ENCODE data around the gene LRRC4C.

LRRC4C gene

DNA sequence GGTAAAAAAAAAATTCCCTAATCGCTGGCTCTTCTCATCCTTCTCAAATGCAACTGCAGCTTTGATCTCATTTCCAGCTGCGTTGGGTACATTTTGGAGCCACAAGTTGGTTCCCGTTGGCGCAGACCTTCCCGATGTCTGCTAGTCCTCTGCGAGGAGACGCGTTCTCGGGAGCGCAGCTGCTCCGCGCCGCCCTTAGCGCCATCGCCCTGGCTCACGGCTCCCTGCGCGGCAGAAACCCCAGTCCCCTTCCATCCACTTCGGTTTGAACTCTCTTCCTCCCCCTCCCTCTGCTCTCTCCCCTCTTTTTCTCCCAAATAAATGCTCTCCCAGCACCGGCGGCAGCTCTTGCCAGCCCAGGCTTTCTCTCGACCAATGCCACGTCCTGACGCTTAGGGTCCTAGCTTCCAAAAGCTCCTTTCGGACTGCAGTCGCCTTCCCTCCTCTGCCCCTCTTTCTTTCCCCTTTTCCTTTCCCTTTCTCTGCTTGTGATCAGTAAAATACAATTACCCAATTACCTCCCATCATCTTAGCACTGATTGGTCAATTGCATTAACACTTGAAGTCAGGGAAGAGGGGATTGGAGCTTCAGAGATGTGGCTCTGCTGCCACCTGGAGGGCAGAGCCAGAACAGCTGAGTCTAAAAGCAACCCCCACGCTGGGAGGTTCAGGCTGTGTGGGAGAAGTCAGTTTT lies 1165.7 kb downstream of the LRRC4C start:
- peak overlapping the region; percentile 66 for H3K4me3 ChIP-seq (ENCODE audit: low read depth, low read length)

DNA sequence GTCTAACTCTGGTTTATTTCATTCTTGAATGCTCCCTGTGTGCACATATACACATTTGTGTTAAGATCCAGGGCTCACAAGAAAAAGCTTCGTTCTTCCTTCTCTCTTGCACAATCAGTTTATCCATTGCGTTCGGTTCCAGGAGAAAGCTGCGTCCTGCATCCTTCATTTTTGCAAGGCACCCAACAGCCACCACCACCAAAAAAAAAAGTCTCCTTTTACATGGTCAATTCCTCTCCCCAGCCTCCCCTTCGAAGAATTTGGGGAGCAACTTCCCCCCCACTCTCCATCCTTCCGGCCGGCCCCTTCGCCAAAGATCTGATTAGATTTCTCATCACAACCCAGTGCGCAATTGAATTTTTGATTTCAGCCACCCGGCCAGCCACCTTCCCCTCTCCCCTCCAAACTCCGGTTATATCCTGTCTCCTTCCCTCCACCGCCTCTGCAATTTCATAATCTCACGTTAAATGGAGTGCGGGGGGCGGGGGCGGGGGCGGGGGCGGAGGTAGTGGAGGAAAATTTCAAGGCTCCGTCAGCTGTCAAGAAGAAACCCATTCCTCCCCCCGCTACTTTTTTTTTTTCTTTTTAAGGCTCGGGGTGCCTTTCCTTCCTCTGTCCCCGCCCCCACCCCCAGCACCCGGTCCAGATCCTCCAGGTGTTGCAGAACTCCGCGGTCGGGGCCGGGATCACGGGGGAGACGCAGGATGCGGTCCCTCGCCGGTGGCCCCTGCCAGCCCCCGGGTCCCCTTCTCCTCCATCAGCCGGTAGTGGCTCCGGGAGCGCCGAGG lies 1166.5 kb downstream of the LRRC4C start:
- H3K4me3 ChIP-seq (ENCODE audit: low read depth, low read length), result peak overlapping the region; percentile 66
- TF ChIP-seq, protein P1, sequence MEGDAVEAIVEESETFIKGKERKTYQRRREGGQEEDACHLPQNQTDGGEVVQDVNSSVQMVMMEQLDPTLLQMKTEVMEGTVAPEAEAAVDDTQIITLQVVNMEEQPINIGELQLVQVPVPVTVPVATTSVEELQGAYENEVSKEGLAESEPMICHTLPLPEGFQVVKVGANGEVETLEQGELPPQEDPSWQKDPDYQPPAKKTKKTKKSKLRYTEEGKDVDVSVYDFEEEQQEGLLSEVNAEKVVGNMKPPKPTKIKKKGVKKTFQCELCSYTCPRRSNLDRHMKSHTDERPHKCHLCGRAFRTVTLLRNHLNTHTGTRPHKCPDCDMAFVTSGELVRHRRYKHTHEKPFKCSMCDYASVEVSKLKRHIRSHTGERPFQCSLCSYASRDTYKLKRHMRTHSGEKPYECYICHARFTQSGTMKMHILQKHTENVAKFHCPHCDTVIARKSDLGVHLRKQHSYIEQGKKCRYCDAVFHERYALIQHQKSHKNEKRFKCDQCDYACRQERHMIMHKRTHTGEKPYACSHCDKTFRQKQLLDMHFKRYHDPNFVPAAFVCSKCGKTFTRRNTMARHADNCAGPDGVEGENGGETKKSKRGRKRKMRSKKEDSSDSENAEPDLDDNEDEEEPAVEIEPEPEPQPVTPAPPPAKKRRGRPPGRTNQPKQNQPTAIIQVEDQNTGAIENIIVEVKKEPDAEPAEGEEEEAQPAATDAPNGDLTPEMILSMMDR (IDR thresholded peaks at IDR 0.05; ENCODE audit: low read depth, low read length), result no peak

More for the DNA sequence above, 1165.7 kb downstream of the LRRC4C start:
- TF ChIP-seq, protein P1 (IDR thresholded peaks at IDR 0.05; ENCODE audit: low read depth, low read length), result peak; percentile 93

DNA sequence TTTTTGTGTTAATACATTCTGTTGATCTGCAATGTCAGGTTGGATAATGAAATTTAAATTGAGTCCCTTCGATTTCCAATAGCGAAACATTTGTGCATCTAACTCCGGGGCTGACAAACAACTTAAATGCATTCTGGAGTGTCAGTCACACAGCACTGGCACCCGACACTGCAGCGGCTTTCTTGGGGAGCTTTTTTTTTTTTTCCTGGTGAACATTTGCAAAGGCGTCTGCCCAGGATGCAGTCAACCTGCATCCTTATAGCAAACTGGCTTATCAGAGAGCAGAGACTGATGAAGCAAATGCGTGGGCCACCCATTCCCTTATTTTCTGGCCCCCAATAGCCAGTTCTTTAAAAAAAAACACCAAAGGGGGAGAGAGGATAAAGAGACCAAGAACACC lies 1167.7 kb downstream of the LRRC4C start:
- TF ChIP-seq, protein P1 (IDR thresholded peaks at IDR 0.05; ENCODE audit: low read depth, low read length), result no peak

DNA sequence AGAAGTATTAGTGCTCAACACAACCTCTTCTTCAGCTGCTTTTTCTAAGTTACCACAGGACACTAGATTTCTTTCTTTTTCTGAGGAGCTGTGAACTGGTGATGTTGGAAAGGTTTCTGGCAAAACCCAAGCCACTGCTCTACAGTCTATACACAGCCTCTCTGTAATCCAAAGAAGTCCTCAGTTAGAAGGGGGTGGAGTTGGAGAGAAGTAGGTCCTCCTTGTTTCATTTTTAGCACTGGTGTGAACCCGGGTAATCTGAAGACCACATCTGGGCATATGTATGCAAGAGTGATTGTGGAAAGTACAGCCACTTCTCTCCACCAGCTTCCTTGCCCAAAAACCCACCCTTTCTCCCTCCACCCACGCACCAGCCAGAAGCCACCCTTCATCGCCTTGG lies 1168.1 kb downstream of the LRRC4C start:
- TF ChIP-seq, protein P1 (IDR thresholded peaks at IDR 0.05; ENCODE audit: low read depth, low read length), result no peak
- H3K4me3 ChIP-seq (ENCODE audit: low read depth, low read length), result no peak overlapping the region

More for the DNA sequence above, 1167.7 kb downstream of the LRRC4C start:
- H3K4me3 ChIP-seq (ENCODE audit: low read depth, low read length), result no peak overlapping the region

DNA sequence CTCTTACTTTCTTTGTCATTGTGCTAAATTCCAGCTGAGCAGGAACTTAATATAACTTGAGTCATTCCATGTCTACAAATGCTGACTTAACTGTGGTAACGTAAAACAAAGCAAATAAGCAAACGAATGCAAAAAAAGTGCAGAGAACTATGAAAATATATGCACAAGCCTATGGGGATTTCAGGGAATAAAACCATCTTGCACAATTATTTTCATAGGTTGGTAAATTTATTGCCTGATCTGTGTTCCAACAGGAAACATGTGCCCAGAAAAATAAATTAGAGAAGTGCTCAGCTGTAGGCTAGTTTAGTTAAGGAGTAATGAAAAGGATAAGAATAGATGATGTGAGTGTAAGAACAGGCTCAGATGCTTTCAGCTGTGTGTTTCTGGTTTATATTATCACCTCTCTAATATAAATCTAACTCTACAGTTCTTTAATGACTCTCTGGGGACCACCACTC lies 1169.3 kb downstream of the LRRC4C start:
- TF ChIP-seq, protein P1 (IDR thresholded peaks at IDR 0.05; ENCODE audit: low read depth, low read length), result no peak
- H3K4me3 ChIP-seq (ENCODE audit: low read depth, low read length), result no peak overlapping the region

DNA sequence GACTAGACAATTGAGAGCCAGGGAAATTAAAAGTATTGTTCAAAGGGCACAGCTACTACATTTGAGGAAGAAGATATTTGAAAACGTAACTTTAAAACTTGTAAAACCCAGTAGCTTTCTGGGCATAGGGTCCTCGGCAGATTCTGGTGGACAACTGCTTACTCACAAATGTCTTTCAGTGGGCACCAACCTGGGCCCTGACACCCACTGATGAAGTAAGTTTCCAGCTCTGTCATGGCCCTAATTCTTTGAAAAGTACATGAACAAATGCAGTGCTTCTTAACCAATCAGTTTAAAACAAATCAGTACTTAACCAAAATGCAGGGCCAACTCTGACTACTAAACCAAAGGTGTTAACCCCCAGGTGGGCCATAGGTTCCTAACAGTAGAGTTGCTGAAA lies 1170.1 kb downstream of the LRRC4C start:
- TF ChIP-seq, protein P1 (IDR thresholded peaks at IDR 0.05; ENCODE audit: low read depth, low read length), result no peak
- H3K4me3 ChIP-seq (ENCODE audit: low read depth, low read length), result no peak overlapping the region

All from WI38 (cell line).